PC-9 (cell line): ENCODE data around the gene DPYSL5. TPM values are rescaled to one million over a fixed set of nuclear protein-coding genes. Genes with fewer than 3 reads are reported as not detected.

Experiments used
- BruUV-seq: library from RNA; stranded (reverse); fragments of 400-500 nt; replicated peaks from 2 replicates; lab custom pipeline; 2021; lab: Mats Ljungman, UMichigan
- CTCF ChIA-PET: fragments of 300-600 bp; sonication (Branson Sonifier 250); formaldehyde crosslinking; loops from one replicate; lab custom pipeline; 2022; ENCODE audit warnings: antibody characterized with exemption; lab: Charles Lee
- POLR2A ChIA-PET: fragments of 300-600 bp; sonication (Branson Sonifier 250); formaldehyde crosslinking; loops from one replicate; lab custom pipeline; 2022; ENCODE audit warnings: antibody characterized with exemption; ENCODE audit not compliant: unreplicated experiment; lab: Charles Lee
- DNase-seq, 2 experiments: peaks; one replicate each; pipeline versions ENCODE4 v3.0.0 to v3.0.0-alpha.2; 2015 to 2022; ENCODE audit warnings: mixed read lengths in 1 of 2
- H2AFZ ChIP-seq: fragments of 200-600 bp; sonication (generic); 2 replicates; pipeline ENCODE4 v1.8.1; 2017; ENCODE audit warnings: antibody characterized with exemption
- H3F3A ChIP-seq: fragments of 200-600 bp; sonication (generic); 2 replicates; pipeline ENCODE4 v1.8.1; 2017; ENCODE audit warnings: antibody characterized with exemption, mild to moderate bottlenecking, low read depth; ENCODE audit not compliant: insufficient read depth
- H3K27ac ChIP-seq: fragments of 200-600 bp; sonication (generic); 2 replicates; pipeline ENCODE4 v1.6.1; 2016; ENCODE audit warnings: mixed run types
- H3K27me3 ChIP-seq: fragments of 200-600 bp; sonication (generic); 2 replicates; pipeline ENCODE4 v1.6.1; 2016; ENCODE audit warnings: low read depth, mixed run types; ENCODE audit not compliant: insufficient read depth
- H3K36me3 ChIP-seq: fragments of 200-600 bp; sonication (generic); 2 replicates; pipeline ENCODE4 v1.6.1; 2016; ENCODE audit warnings: low read depth, mixed run types
- H3K4me1 ChIP-seq: fragments of 200-600 bp; sonication (generic); replicated peaks from 2 replicates; pipeline ENCODE4 v1.6.1; 2016; ENCODE audit warnings: mixed run types; ENCODE audit not compliant: insufficient read depth
- H3K4me2 ChIP-seq: fragments of 200-600 bp; sonication (generic); 2 replicates; pipeline ENCODE4 v1.6.1; 2017; ENCODE audit warnings: mixed run types
- H3K4me3 ChIP-seq: fragments of 200-600 bp; sonication (generic); 2 replicates; pipeline ENCODE4 v1.6.1; 2016; ENCODE audit warnings: mixed run types
- H3K79me2 ChIP-seq: fragments of 200-600 bp; sonication (generic); 2 replicates; pipeline ENCODE4 v1.6.1; 2017; ENCODE audit warnings: low read depth, mixed run types
- H3K9me2 ChIP-seq: fragments of 200-600 bp; sonication (generic); 2 replicates; pipeline ENCODE4 v1.8.1; 2017; ENCODE audit warnings: mild to moderate bottlenecking; ENCODE audit not compliant: insufficient read depth
- H3K9me3 ChIP-seq: fragments of 200-600 bp; sonication (generic); 2 replicates; pipeline ENCODE4 v1.8.1; 2016; ENCODE audit warnings: low read depth; ENCODE audit not compliant: insufficient read depth
- H4K20me1 ChIP-seq: fragments of 200-600 bp; sonication (generic); 2 replicates; pipeline ENCODE4 v1.8.1; 2017; ENCODE audit not compliant: insufficient read depth
- EZH2 ChIP-seq: fragments of 200-600 bp; sonication (generic); IDR thresholded peaks from 2 replicates; pipeline ENCODE4 v1.8.0; 2017; ENCODE audit warnings: antibody characterized with exemption, low read depth
- intact Hi-C: fragments of 100-400 bp; cut with micrococcal nuclease; formaldehyde crosslinking; loops from one replicate; pipeline ENCODE4 v1.10.0; 2022; ENCODE audit not compliant: unreplicated experiment
- total RNA-seq: library from RNA; stranded (reverse); gene quantifications from 2 replicates; pipeline ENCODE4 v1.2.3, GENCODE V29; 2021
- TF ChIP-seq, protein P1 (sequence below): fragments of 200-600 bp; sonication (generic); conservative IDR thresholded peaks from 2 replicates; pipeline ENCODE4 v1.6.1; 2017; ENCODE audit warnings: mixed run types, antibody characterized with exemption, mild to moderate bottlenecking, moderate library complexity

DPYSL5 gene
- total RNA-seq, 1 experiment from 2014 or later = not detected

DNA sequence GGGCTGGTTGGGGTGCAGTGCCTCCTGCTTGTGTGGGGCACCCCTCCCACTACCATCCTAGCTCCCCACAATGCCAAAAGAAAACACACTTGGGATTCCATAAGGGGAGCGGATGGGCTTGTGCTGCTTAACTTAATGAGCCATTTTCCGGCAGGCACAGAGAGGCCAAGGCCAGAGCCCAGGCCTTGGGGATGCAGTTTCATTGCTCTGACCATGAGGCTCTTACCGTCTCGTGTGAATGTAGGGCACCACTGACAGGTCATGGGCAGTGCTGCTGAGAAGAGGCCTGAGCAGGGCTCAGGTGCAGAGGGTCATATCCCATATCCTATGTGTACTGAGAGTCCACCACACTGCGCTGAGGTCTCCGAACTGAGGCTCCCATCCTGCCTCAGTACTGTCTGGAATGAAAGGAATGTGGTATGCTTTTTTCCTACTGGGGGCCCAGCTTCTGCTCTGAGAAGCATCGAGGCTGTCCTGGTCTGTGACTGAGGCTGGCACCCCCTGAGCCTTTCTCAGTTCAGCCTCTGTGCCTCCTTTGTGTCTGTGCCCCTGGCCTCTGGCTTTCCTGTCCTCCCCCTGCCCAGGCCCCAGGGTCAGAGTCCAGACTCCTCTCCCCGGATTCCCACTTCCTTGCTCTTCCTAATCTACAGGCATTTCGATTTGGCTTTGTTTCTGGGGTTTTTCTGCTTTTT, 77.3 kb downstream of the DPYSL5 start:
- H3K27ac ChIP-seq = no peak overlapping the region
- no peak overlapping the region for H2AFZ ChIP-seq
- intact Hi-C loops = loop anchor here (5.0 kb wide), 1 partner anchor 73 kb away; no protein-coding TSS in a partner anchor
- H3K9me2 ChIP-seq = no peaks in the 10 kb centered on the region
- H3K79me2 ChIP-seq = no peaks in the 10 kb centered on the region
- H3F3A ChIP-seq = no peaks in the 10 kb centered on the region
- H3K4me1 ChIP-seq = no peaks in the 10 kb centered on the region
- POLR2A ChIA-PET = no interaction called here
- H3K36me3 ChIP-seq = no peaks in the 10 kb centered on the region
- no peak overlapping the region for H3K4me2 ChIP-seq
- H4K20me1 ChIP-seq = no peaks in the 10 kb centered on the region
- CTCF ChIA-PET = no interaction called here
- no peaks in the 10 kb centered on the region for H3K9me3 ChIP-seq
- no peak overlapping the region for H3K4me3 ChIP-seq
- H3K27me3 ChIP-seq = peaks cover 24% of the 10 kb centered on the region
- no peak for DNase-seq
- TF ChIP-seq EZH2 = no peak
- TF ChIP-seq, protein P1, sequence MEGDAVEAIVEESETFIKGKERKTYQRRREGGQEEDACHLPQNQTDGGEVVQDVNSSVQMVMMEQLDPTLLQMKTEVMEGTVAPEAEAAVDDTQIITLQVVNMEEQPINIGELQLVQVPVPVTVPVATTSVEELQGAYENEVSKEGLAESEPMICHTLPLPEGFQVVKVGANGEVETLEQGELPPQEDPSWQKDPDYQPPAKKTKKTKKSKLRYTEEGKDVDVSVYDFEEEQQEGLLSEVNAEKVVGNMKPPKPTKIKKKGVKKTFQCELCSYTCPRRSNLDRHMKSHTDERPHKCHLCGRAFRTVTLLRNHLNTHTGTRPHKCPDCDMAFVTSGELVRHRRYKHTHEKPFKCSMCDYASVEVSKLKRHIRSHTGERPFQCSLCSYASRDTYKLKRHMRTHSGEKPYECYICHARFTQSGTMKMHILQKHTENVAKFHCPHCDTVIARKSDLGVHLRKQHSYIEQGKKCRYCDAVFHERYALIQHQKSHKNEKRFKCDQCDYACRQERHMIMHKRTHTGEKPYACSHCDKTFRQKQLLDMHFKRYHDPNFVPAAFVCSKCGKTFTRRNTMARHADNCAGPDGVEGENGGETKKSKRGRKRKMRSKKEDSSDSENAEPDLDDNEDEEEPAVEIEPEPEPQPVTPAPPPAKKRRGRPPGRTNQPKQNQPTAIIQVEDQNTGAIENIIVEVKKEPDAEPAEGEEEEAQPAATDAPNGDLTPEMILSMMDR = no peak
- BruUV-seq = no TSS peak

DNA sequence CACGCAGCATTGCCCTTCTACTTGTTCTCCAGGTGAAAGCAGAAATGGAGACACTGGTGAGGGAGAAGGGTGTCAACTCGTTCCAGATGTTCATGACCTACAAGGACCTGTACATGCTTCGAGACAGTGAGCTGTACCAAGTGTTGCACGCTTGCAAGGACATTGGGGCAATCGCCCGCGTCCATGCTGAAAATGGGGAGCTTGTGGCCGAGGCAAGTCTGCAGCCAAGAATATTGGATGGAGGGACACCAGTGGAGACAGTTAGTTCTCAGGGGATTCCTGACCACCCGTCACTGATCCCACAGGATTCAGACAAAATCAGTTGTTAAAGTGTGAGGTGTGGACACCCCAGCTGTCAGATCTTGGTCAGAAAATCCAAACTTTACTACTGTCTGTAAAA, 79.3 kb downstream of the DPYSL5 start:
- Histone ChIP-seq H3K27me3 (peaks cover 24% of the 10 kb centered on the region), H3K9me2 (no peaks in the 10 kb centered on the region), H3K27ac (no peak overlapping the region), H3K79me2 (no peaks in the 10 kb centered on the region), H3K4me2 (no peak overlapping the region), H4K20me1 (no peaks in the 10 kb centered on the region), H2AFZ (no peak overlapping the region), H3K9me3 (no peaks in the 10 kb centered on the region), H3K36me3 (no peaks in the 10 kb centered on the region), H3K4me1 (no peaks in the 10 kb centered on the region), H3K4me3 (no peak overlapping the region), H3F3A (0 out of 2 replicates have a peak, but pooled peaks cover under 1% of the 10 kb centered on the region)
- CTCF ChIA-PET = no interaction called here
- BruUV-seq = no TSS peak
- POLR2A ChIA-PET = no interaction called here
- no peak for TF ChIP-seq EZH2
- TF ChIP-seq, protein P1 = no peak
- intact Hi-C loops = loop anchor here (5.0 kb wide), 1 partner anchor 75 kb away; no protein-coding TSS in a partner anchor
- no peak for DNase-seq

DNA sequence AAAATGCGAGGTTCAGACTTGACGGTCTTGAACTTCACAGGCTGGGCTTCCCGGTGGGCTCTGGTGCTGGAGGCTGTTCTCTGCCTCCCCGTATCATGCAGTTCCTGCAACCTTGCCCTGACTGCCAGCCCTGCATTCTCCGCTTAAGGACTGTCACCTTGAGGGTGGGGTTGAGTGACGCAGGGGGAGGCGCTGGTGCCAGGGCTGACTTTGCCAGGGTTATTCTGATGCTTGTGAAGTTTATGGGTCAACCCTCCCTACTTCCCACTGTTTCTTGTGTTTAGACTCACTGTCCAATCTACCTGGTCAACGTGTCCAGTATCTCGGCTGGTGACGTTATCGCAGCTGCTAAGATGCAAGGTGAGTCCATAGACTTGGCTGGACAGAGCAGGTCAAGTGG, 85.0 kb downstream of the DPYSL5 start:
- DNase-seq = no peak
- H3K4me3 ChIP-seq = no peak overlapping the region
- no peaks in the 10 kb centered on the region for H3K4me1 ChIP-seq
- no peaks in the 10 kb centered on the region for H3K79me2 ChIP-seq
- no peaks in the 10 kb centered on the region for H3K9me2 ChIP-seq
- H3K9me3 ChIP-seq = no peaks in the 10 kb centered on the region
- intact Hi-C loops = no loop called here
- 0 out of 2 replicates have a peak, but pooled peaks cover 4% of the 10 kb centered on the region for H3F3A ChIP-seq
- no peak overlapping the region for H3K4me2 ChIP-seq
- no peaks in the 10 kb centered on the region for H3K36me3 ChIP-seq
- TF ChIP-seq, protein P1 = no peak
- TF ChIP-seq EZH2 = no peak
- POLR2A ChIA-PET = no interaction called here
- CTCF ChIA-PET = no interaction called here
- H3K27ac ChIP-seq = no peak overlapping the region
- BruUV-seq = no TSS peak
- no peaks in the 10 kb centered on the region for H4K20me1 ChIP-seq
- H2AFZ ChIP-seq = no peak overlapping the region
- H3K27me3 ChIP-seq = peaks cover 37% of the 10 kb centered on the region
